ENCODE measurements around the gene EED. TPM values are rescaled to one million over a fixed set of nuclear protein-coding genes. Genes with fewer than 3 reads are reported as not detected.

EED gene
- total and polyA plus RNA-seq, 4 donors: 11.1 to 40.2 (median 16.5) TPM

DNA sequence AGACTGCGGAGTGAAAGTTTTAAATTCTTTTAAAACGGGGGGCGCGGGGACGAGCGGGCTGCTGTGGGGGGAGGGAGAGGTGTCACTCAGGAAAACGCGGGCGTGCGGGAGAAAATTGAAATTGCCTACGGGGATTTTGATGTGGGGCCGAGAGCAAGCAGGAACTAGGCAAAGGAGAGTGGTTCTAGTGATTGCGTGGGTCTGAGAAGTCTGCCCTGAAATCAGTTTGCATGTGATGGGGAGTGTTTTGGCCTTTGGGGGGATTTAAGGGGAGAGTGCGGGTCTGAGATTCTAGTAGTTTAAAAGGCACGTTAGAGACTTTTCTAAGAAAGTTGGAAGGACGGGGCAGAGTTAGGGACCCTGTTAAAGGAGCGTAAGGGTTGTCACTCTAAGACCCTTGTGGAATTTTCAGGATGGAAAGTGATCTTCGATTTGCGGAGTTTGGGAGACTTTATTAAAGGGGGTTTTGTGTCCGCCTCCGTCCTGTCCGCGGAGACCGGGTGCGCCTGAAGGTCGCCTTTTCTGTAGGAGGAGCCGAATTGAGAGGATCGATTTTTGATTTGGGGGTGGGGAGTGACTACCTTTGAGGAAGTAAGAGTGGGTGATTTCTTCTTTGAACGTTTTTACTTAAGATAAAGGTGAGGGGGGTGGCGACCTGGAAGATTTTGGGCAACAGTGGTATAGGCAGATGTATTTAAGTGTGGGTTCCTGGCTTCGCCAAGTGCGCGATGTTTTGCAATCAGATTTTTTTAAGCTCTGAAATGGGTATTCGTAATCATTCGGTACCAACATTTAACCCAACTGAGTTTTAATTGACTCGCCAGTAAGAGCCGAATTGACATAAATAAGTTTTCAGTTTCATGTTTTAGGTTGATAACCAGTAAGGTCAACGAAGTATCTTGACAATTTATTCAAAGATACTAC lies 1.1 kb downstream of the EED start:
- Histone ChIP-seq H3K27me3 (ENCODE audit: control insufficient read depth in 3 of 3, insufficient read depth in 3 of 3, low read length in 2 of 3) (no peaks in the 10 kb centered on the region), H3K36me3 (ENCODE audit: control insufficient read depth in 4 of 4, insufficient read depth in 4 of 4, low read length in 4 of 4) (no peaks in the 10 kb centered on the region), H3K4me3 (peak overlapping the region; percentile 86), H3K4me1 (ENCODE audit: control insufficient read depth in 5 of 5, insufficient read depth in 5 of 5, low read length in 5 of 5) (peaks cover 0 to 21% (median 7%) of the 10 kb centered on the region in 5 donors), H3K9me3 (ENCODE audit: control insufficient read depth in 4 of 4, insufficient read depth in 3 of 4, low read length in 3 of 4) (no peaks in the 10 kb centered on the region), H3K9ac (ENCODE audit: insufficient read depth in 1 of 2, low read length in 2 of 2) (peak overlapping the region; percentile 68 to 84), H3K27ac (ENCODE audit: low read depth in 1 of 2, low read length in 1 of 2) (peak overlapping the region; percentile 94 to 97)
- 1% methylated on average over 38 of the region's 38 CpGs for WGBS, 2 donors
- TF ChIP-seq, protein P1, sequence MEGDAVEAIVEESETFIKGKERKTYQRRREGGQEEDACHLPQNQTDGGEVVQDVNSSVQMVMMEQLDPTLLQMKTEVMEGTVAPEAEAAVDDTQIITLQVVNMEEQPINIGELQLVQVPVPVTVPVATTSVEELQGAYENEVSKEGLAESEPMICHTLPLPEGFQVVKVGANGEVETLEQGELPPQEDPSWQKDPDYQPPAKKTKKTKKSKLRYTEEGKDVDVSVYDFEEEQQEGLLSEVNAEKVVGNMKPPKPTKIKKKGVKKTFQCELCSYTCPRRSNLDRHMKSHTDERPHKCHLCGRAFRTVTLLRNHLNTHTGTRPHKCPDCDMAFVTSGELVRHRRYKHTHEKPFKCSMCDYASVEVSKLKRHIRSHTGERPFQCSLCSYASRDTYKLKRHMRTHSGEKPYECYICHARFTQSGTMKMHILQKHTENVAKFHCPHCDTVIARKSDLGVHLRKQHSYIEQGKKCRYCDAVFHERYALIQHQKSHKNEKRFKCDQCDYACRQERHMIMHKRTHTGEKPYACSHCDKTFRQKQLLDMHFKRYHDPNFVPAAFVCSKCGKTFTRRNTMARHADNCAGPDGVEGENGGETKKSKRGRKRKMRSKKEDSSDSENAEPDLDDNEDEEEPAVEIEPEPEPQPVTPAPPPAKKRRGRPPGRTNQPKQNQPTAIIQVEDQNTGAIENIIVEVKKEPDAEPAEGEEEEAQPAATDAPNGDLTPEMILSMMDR (IDR thresholded peaks at IDR 0.05; ENCODE audit: control extremely low read depth, extremely low read depth): no peak
- DNase-seq (peak; percentile 28 to 52 (median 43)), ATAC-seq (ENCODE audit: insufficient read depth, low FRiP score) (peak; percentile 23)

DNA sequence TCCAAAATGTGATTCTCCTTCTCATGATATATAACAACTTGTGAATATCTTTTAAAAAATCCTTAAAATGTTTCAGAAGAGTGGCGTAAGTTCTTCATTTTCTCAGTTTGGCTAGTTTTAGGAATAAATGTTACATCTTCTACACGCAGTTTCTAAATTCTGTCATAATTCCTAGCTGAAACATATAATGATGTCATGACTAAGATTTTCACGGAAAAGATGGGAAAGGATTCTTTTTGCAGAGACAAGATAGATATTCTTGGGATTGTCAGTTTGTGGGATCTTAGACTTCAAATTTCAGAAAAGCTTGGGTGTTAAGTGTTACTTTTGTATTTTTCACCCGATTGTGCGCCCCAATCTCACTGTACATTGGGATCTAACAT lies 1.7 kb downstream of the EED start:
- TF ChIP-seq, protein P1 (IDR thresholded peaks at IDR 0.05; ENCODE audit: control extremely low read depth, extremely low read depth): no peak
- Histone ChIP-seq H3K9ac (ENCODE audit: insufficient read depth in 1 of 2, low read length in 2 of 2) (peak overlapping the region; percentile 68 to 84), H3K36me3 (ENCODE audit: control insufficient read depth in 4 of 4, insufficient read depth in 4 of 4, low read length in 4 of 4) (no peaks in the 10 kb centered on the region), H3K4me1 (ENCODE audit: control insufficient read depth in 5 of 5, insufficient read depth in 5 of 5, low read length in 5 of 5) (peaks cover 0 to 21% (median 7%) of the 10 kb centered on the region in 5 donors), H3K9me3 (ENCODE audit: control insufficient read depth in 4 of 4, insufficient read depth in 3 of 4, low read length in 3 of 4) (no peaks in the 10 kb centered on the region), H3K4me3 (no peak overlapping the region), H3K27me3 (ENCODE audit: control insufficient read depth in 3 of 3, insufficient read depth in 3 of 3, low read length in 2 of 3) (no peaks in the 10 kb centered on the region), H3K27ac (ENCODE audit: low read depth in 1 of 2, low read length in 1 of 2) (no peak overlapping the region)
- peak in 2 of 3 donors; percentile 10 to 47 for DNase-seq
- WGBS, 2 donors: 58 to 66% methylated on average over 5 of the region's 5 CpGs
- no peak for ATAC-seq (ENCODE audit: insufficient read depth, low FRiP score)

DNA sequence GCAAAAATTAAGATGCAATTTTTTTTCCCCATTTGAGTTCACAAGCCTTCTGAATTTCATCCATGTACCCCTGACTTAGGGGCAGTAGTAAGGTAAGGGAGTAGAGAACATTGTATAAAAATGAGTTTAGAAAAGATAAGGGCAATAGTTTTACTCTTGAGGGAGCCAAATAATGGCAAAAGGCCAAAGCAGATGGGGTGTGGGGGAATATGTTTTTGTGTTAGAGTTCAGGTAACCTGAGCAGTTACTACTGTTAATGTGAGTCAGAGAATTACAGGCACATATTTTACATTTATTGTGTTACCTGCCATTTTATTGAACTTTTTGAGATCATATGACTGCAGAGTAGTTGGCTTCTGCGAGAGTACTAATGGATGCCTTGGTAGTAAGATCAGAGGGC lies 3.1 kb downstream of the EED start:
- peak in 1 of 3 donors; percentile 19 for DNase-seq
- TF ChIP-seq, protein P1 (IDR thresholded peaks at IDR 0.05; ENCODE audit: control extremely low read depth, extremely low read depth): no peak
- no peaks in the 10 kb centered on the region for H3K27me3 ChIP-seq (ENCODE audit: control insufficient read depth in 3 of 3, insufficient read depth in 3 of 3, low read length in 2 of 3)
- H3K9me3 ChIP-seq (ENCODE audit: control insufficient read depth in 4 of 4, insufficient read depth in 3 of 4, low read length in 3 of 4): no peaks in the 10 kb centered on the region
- peaks cover 0 to 1% (median under 1%) of the 10 kb centered on the region in 4 donors for H3K36me3 ChIP-seq (ENCODE audit: control insufficient read depth in 4 of 4, insufficient read depth in 4 of 4, low read length in 4 of 4)
- peaks cover 0 to 21% (median 7%) of the 10 kb centered on the region in 5 donors for H3K4me1 ChIP-seq (ENCODE audit: control insufficient read depth in 5 of 5, insufficient read depth in 5 of 5, low read length in 5 of 5)
- 90 to 94% methylated on average over 1 of the region's 1 CpG for WGBS, 2 donors
- H3K27ac ChIP-seq (ENCODE audit: low read depth in 1 of 2, low read length in 1 of 2): no peak overlapping the region
- ATAC-seq (ENCODE audit: insufficient read depth, low FRiP score): no peak
- no peak overlapping the region for H3K9ac ChIP-seq (ENCODE audit: insufficient read depth in 1 of 2, low read length in 2 of 2)
- H3K4me3 ChIP-seq: no peak overlapping the region

All from lung (tissue), 12 donors.